ENCODE results near the gene AFG1L. TPM values are rescaled to one million over a fixed set of nuclear protein-coding genes. Genes with fewer than 3 reads are reported as not detected.

Gene AFG1L
- total RNA-seq, 3 donors from 2014 or later (not counting 1 experiment from before 2014, with no cell fraction given), result 4.8 to 9.2 (median 5.2) TPM

DNA sequence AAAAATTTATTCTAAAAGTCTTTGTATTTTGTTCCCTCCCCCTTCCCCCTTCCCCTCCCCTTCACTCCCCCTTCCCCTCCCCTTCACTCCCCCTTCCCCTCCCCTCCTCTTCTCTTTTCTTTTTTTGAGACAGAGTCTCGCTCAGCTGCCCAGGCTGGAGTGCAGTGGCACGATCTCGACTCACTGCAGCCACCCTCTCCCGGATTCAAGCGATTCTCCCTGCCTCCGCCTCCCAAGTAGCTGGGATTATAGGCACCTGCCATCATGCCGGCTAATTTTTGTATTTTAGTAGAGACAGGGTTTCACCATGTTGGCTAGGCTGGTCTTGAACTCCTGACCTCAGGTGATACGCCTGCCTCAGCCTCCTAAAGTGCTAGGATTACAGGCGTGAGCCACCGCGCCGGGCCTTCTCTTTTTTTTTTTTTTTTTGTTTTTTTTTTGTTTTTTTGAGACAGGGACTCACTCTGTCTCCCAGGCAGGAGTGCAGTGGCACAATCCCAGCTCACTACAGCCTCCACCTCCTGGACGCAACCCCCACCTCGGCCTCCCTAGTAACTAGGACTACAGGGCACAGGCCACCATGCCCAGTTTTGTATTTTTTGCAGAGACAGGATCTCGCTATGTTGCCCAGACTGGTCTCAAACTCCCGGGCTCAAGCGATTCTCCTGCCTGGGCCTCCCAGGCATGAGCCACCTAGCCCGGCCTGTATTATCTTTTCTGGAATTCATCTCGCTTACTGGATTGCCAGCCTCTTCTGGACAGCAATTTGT lies 1.1 kb upstream of the AFG1L start:
- Mint-ChIP-seq H3K4me3 (peak overlapping the region; percentile 100), H3K27ac (peak overlapping the region; percentile 99), H3K4me1 (peaks cover 9 to 11% of the 10 kb centered on the region in 2 donors), H3K9me3 (no peaks in the 10 kb centered on the region), H3K27me3 (ENCODE audit: low read depth in 2 of 2) (no peaks in the 10 kb centered on the region), H3K36me3 (peaks cover 7% of the 10 kb centered on the region)
- Histone ChIP-seq H3K27ac (ENCODE audit: low read length) (peak overlapping the region; percentile 92), H3K27me3 (ENCODE audit: control insufficient read depth, insufficient read depth, low read length) (no peaks in the 10 kb centered on the region), H3K9me3 (ENCODE audit: control insufficient read depth, insufficient read depth, low read length) (no peaks in the 10 kb centered on the region), H3K4me1 (ENCODE audit: control insufficient read depth, insufficient read depth, low read length) (peaks cover 13% of the 10 kb centered on the region), H3K4me3 (ENCODE audit: low read length) (peak overlapping the region; percentile 84), H3K36me3 (ENCODE audit: control insufficient read depth, insufficient read depth, low read length) (no peaks in the 10 kb centered on the region)
- no peak for DNase-seq
- whole genome bisulfite sequencing (ENCODE audit: insufficient coverage), result 93% methylated on average over 19 of the region's 19 CpGs
- no peak for ATAC-seq
- intact Hi-C loops (cut with micrococcal nuclease), result loop anchor here (1.0 kb wide), 1 partner anchor 32 kb away; the partner anchor contains the start of gene SNX3
- TF ChIP-seq, protein P1, sequence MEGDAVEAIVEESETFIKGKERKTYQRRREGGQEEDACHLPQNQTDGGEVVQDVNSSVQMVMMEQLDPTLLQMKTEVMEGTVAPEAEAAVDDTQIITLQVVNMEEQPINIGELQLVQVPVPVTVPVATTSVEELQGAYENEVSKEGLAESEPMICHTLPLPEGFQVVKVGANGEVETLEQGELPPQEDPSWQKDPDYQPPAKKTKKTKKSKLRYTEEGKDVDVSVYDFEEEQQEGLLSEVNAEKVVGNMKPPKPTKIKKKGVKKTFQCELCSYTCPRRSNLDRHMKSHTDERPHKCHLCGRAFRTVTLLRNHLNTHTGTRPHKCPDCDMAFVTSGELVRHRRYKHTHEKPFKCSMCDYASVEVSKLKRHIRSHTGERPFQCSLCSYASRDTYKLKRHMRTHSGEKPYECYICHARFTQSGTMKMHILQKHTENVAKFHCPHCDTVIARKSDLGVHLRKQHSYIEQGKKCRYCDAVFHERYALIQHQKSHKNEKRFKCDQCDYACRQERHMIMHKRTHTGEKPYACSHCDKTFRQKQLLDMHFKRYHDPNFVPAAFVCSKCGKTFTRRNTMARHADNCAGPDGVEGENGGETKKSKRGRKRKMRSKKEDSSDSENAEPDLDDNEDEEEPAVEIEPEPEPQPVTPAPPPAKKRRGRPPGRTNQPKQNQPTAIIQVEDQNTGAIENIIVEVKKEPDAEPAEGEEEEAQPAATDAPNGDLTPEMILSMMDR (IDR thresholded peaks at IDR 0.05), result no peak

- peaks cover 13% of the 10 kb centered on the region for H3K4me1 ChIP-seq (ENCODE audit: control insufficient read depth, insufficient read depth, low read length)
- Mint-ChIP-seq H3K4me3 (peak overlapping the region; percentile 100), H3K27me3 (ENCODE audit: low read depth in 2 of 2) (no peaks in the 10 kb centered on the region), H3K9me3 (no peaks in the 10 kb centered on the region), H3K4me1 (peaks cover 9 to 11% of the 10 kb centered on the region in 2 donors), H3K36me3 (peaks cover 7% of the 10 kb centered on the region), H3K27ac (peak overlapping the region; percentile 99)
- WGBS (ENCODE audit: insufficient coverage), result 36% methylated on average over 16 of the region's 16 CpGs
- TF ChIP-seq, protein P1 (IDR thresholded peaks at IDR 0.05), result no peak
- intact Hi-C loops (cut with micrococcal nuclease), result loop anchor here (1.0 kb wide), 1 partner anchor 33 kb away; the partner anchor contains the start of gene SNX3
- H3K27ac ChIP-seq (ENCODE audit: low read length), result peak overlapping the region; percentile 92
- H3K4me3 ChIP-seq (ENCODE audit: low read length), result peak overlapping the region; percentile 84
- DNase-seq (no peak), ATAC-seq (peak; percentile 49 to 58 (median 50))
- H3K9me3 ChIP-seq (ENCODE audit: control insufficient read depth, insufficient read depth, low read length), result no peaks in the 10 kb centered on the region
- H3K27me3 ChIP-seq (ENCODE audit: control insufficient read depth, insufficient read depth, low read length), result no peaks in the 10 kb centered on the region
- no peaks in the 10 kb centered on the region for H3K36me3 ChIP-seq (ENCODE audit: control insufficient read depth, insufficient read depth, low read length)
Observed at GRCh38 chr6:108294297-108294726, 542 bp upstream of the AFG1L start.

DNA sequence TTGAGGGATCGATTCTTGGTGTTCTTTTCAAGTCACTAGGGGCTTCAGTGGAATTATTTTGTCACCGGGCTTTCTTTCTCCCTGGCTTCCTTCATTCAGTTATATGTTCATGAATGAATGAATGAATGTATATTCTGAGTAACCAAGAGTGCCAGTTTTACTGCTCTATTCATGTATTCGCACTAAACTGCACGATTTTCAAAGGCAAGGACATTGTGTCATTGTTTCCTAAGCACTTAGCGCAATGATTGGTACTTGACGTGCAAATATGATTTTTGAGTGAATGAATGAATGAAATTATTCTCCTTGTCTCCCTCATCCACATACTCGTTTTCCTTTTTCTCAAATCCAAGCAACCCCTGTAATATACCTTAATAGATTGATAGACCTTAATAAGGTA lies 822 bp downstream of the AFG1L start:
- peak overlapping the region; percentile 99 for H3K27ac Mint-ChIP-seq
- H3K9me3 Mint-ChIP-seq, result no peaks in the 10 kb centered on the region
- no peaks in the 10 kb centered on the region for H3K27me3 Mint-ChIP-seq (ENCODE audit: low read depth in 2 of 2)
- H3K4me3 Mint-ChIP-seq, result peak overlapping the region; percentile 100
- H3K27me3 ChIP-seq (ENCODE audit: control insufficient read depth, insufficient read depth, low read length), result no peaks in the 10 kb centered on the region
- no peak for ATAC-seq
- H3K9me3 ChIP-seq (ENCODE audit: control insufficient read depth, insufficient read depth, low read length), result no peaks in the 10 kb centered on the region
- peak overlapping the region; percentile 92 for H3K27ac ChIP-seq (ENCODE audit: low read length)
- intact Hi-C loops (cut with micrococcal nuclease), result no loop called here
- peak overlapping the region; percentile 84 for H3K4me3 ChIP-seq (ENCODE audit: low read length)
- peaks cover 9 to 11% of the 10 kb centered on the region in 2 donors for H3K4me1 Mint-ChIP-seq
- peaks cover 7% of the 10 kb centered on the region for H3K36me3 Mint-ChIP-seq
- H3K36me3 ChIP-seq (ENCODE audit: control insufficient read depth, insufficient read depth, low read length), result no peaks in the 10 kb centered on the region
- no peak for DNase-seq
- H3K4me1 ChIP-seq (ENCODE audit: control insufficient read depth, insufficient read depth, low read length), result peaks cover 13% of the 10 kb centered on the region
- TF ChIP-seq, protein P1 (IDR thresholded peaks at IDR 0.05), result no peak
- 73% methylated on average over 4 of the region's 7 CpGs for WGBS (ENCODE audit: insufficient coverage)
